Activated CD4-positive, CD25-positive, alpha-beta regulatory T cell treated with anti-CD3 and anti-CD28 coated beads, Interleukin-2, amount 50 U/mL, for 72 hours (primary cell): ENCODE data around the gene TP53I11.

Experiments used
- DNase-seq: peaks from one replicate; pipeline ENCODE4 v3.0.0; 2021

The TP53I11 gene

DNA sequence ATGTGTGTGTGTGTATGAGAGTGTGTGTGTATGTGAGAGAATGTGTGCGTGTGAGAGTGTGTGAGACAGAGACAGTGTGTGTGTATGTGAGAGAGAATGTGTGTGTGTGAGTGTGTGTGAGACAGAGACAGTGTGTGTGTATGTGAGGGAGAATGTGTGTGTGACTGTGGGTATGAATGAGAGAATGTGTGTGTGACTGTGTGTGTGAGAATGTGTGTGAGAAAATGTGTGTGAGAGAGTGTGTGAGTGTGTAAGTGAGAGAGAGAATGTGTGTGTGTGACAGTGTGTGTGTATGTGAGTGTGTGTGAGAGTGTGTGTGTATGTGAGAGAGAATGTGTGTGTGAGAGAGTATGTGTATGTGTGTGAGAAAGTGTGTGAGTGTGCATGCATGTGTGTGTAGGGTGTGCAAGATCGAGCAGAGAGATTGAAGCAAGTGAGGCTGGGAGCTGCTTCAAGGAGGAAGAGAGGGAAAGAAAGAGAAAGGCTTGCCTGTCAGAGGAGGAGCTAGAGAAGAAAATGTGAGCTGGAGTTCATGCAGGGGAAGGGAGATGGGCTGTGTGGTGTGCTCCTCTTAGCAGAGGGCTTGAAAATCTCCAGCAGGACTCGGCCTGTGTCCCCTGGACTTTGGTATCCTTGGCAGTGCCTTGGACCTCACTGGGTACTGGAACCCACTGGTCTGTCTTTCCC lies 27.7 kb upstream of the TP53I11 start:
- DNase-seq: no peak

DNA sequence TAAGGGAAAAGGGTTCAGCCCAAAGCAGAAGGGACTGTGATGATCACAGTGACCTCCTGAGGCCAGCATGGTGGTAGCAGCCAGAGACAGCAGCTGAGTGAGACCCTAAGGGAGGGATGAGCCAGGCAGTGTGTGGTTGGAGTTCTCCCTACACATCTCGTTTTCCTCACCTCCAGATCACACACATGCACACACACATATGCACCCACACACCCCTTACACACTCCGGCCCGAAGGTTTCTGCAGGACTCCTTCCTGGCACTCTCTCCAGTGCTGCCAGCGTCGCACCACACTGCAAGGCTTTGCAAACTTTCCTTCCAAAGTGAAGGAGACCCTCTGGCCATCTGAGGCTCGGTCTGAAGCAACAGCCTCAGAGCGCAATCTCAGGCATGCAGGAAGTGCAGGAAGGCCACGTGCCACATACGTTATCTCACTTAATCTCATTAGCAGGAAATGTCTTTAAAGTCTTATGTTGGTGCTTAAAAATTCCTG lies 26.9 kb upstream of the TP53I11 start:
- DNase-seq: no peak

DNA sequence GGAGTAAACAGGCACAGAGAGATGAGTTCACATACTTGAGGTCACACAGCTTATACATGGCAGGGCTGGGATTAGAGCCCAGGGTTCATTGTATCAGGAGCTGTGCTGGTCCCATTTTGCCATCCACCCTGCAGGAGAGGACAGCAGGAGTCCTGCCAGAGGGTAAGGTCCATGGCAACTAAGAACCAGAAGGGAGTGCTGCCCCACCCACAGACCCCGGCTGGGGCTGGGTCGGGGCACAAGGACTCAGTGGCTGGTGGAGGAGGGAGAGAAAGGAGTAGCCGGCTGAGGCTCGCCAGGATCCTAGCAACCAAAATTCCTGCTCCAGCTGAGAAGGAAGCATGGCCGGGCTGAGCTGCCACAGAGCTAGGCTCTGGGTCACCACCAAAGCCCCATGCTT lies 25.9 kb upstream of the TP53I11 start:
- DNase-seq: no peak

DNA sequence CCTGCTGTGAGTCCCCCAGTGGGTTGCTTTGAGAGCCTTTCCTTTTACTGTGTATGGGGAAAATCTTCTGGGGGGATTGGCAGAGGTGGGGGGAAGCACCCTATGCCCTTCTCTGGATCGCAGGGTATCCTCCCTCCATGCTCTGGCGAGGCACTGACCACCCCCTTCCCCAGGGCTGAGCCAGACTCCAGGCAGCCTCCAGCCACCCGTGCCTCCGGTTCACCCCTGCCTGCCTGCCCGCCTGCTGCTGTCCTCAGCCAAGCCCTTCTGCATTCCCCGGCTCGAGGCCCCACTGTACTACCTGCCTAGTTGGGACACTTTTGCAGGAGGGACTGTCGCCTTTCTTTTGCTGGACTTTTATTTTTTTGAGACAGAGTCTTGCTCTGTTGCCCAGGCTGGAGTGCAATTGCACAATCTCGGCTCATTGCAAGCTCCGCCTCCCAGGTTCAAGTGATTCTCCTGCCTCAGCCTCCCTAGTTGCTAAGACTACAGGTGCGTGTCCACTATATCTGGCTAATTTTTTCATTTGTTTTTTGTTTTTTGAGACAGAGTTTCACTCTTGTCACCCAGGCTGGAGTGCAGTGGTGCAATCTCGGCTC lies 23.8 kb upstream of the TP53I11 start:
- no peak for DNase-seq

DNA sequence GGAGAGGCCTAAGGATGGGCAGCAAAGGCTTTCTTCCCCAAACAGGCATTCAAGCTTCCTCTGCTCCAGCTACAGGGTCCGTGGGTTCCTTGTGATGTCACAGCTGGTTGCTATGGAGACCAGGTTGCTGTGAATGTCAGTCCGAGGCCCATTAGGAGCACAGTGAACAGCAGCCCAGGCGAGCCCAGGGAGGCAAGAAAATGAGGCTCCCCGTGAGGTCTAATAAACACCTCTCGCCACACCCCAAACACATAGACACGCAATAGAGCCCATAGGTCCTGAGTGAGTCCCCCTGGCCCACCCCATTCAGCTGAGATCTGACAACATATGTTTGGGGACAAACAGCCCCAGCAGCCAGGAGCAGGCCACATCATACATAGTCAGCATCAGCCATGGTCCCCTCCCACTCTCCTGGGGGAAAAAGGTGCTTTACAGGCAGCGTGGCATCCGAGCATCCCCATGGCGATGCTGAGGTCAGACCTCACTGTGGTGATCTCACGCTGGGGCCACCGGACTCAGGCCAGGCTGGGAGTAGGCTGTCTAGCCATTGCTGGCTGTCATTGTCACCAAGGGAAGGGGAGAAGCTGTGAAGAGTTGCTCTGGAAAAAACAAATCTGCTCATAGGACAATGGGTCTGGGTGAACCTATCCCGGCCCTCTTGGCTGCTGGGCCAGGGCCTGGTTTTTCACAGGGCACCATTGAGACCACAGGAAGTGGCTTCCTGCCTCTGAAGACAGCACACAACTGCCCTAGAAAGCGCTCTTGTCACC lies 23.1 kb upstream of the TP53I11 start:
- DNase-seq: no peak

DNA sequence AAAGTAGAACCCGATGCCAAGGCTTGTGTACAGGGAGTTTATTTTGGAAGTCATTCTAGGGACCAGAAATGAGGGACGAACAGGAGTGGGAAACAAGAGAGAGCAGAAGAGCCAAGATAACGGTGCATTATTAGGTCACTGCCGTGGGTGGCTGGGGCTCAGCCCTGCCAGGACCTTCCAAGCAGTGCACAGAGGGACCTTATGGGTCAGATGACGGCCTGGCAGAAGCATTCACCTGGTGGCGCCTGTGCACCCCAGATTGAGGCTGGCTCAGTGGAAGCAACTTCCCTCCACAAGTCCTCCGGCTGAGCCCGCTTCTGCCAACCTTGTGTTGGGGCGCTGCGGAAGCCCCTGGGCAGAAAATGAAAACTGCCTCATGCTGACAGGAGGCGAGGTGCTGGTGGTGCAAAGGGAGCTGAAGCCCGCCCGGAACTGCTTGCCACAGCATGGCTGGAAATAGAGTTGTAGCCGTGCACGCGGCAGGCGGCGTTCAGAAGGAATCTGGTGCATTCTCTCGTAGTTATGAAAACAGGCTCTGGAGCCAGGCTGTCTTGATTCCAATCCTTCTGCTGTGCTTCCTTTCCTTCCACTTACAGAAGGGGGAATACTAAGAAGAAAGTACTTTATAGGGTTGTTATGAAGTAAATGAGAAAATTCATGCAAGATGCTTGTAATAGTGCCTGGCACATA lies 22.2 kb upstream of the TP53I11 start:
- no peak for DNase-seq

DNA sequence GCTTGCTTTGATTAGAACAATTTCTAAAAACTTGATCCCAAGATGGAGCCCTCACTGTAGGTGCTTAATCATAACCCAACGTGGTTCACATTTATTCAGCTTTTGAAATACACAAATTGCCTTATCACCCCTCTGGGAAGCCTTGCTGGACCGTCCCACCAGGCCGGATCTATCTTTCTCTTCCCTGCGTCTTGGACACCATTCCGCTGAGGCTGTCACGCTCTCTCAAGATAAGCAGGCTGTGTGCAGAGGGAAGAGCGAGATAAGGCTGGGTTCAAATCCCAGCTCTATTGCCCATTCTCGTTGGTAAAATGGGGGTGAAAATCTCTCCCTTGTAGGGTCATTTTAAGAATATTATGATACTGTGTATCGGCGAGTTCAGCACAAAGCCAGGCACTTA lies 20.5 kb upstream of the TP53I11 start:
- no peak for DNase-seq

DNA sequence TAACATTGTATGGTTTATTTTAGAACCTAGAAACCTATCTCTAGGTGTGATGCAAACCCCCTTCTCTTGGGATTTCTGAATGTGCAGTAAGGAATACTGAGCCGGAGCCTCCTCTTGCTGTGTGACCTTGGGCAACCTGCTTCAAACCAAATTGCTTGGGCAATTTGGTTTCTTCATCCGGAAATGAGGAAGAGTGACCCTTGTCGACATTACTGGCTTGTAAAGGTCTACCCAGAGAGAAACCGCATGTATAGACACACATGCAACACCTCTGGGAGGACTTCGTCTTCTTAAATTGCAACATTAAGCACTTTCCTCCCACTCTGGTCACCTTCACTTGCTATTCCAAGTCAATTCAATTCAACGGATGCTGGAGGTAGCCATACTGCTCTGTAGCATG lies 19.6 kb upstream of the TP53I11 start:
- DNase-seq: no peak

DNA sequence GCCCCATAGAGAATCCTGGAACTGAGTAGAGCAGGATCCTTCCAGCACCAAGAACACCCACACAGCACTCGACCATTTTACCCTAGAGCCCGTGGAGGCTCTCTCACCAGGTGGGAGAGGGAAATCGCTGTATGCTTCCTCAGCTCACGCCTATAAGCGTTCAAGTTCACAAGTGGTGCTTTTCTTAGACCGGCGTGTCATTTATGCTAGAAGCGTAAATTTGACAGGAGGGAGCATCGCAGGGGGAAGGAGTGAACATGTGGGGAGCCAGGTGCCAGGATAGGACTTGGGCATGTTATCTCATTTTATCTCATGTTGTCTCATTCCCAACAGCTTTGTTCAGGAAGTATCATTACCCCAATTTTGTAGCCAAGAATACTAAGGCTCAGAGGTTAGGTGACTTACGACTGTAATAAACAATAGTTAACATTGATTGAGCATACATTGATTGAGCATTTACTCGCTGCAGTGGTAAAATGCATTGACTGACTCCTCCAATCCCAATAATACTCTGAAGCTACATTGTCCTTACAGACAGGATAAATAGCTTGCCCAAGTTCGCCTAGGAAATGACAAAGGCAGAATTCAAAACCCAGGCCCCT lies 19.1 kb upstream of the TP53I11 start:
- DNase-seq: no peak

DNA sequence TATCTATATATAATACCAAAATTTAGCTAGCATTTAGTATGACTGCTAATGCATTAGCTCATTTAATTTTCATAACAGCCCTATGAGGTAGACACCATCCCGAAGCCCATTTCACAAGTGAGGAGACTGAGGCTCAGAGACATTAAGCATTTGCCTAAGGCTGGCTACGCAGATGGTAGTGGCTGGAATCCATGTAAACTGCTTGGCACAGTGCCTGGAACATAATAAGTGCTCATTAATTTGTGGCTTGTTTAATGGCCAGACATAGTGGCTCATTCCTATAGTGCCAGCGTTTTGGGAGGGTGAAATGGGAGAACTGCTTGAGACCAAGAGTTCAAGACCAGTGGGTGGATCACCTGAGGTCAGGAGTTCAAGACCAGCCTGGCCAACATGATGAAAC lies 17.8 kb upstream of the TP53I11 start:
- DNase-seq: no peak

DNA sequence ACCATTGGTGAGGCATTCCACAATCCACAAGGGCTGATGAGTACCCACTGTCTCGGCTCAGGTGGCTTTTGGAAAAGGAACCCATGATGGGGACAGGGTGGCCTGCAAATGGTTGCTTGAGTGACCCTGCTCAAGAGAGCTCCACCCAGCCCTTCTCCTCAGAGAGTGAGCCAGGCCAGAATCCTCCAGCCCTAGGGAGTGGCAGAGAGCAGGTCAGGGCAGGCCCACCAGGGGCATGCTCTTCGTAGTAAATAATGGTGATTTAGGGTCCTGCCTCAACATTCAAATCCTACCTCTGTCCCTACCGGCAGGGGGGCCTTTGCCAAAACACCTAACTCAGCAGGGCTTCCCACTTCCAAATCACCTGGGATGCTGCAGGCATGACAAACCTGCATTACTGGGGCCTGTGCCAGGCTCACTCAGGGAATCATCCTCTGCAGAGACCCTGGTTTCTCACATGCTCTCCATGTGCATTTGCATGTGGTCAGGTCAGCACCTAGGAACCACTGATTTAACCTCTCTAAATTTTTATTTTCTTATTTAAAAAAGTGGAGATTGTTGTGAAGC lies 17.3 kb upstream of the TP53I11 start:
- no peak for DNase-seq

DNA sequence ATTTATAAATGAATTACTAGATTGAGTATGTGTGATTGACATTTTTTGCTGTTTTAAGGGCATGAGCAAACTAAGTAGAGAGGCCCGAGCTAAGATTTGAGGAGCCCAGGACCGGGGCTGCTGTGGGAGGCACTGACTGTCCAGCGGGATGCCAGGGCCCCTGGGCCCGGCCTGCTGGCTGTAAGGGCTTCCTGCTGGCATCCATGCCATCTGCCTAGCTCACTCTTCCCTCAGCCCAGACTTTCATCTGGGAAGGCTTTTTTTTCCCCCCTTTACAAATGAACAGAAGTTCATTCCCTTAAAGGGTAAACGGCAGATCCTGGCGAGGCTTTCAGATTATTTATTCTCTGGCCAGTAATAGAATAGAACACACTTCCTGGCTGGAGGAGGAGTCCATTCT lies 16.0 kb upstream of the TP53I11 start:
- no peak for DNase-seq

DNA sequence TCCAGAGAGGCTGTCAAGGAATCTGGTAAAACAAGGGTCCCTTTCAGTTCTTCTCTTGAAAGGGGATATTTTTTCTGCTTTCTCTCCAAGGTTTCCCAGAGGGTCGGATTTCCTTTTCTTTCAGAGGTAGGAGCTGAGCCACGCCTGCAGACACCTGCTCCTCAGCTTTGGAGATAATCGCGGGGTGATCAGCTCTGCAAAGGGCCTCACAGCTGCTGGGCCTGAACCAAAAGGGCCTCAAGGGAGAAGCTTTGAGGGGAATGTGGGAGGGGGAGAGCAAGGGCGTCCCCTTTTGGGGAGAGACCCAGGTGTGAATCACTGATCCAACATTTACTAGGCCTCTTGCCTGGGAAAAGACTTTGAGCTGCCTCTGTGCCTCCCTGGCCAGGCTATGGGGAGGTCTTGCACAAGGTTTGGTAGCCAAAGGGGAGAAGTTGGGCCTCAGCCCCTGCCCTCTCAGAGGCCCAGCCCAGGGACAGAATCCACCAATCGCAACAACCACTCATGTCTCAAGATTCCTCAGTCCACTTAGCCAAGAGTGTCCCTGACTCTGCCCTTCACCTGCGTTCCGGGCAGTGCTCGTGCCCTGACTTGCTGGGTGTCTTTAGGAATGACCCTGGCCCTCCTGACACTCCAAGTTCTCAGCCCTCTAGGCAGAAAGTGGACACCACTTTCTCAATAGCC lies 14.0 kb upstream of the TP53I11 start:
- no peak for DNase-seq

DNA sequence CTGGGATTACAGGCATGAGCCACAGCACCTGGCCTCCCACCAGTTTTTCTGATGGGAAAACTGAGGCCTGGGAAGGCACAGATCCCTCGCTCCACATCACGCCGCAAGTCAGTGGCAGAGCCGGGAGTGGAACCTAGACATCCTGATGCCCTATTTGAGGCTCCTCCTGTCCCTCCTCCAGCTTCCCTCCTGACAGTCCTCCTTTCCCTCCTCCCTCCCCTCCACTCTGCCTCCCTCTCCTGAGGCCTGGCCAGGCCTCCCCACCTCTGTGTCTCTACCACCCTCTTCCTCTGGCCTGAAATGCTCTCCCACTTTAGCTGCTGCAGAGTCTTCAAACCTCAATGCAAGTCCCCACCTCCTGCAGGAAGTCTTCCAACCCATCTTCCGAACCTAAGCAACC lies 13.3 kb upstream of the TP53I11 start:
- DNase-seq: no peak

DNA sequence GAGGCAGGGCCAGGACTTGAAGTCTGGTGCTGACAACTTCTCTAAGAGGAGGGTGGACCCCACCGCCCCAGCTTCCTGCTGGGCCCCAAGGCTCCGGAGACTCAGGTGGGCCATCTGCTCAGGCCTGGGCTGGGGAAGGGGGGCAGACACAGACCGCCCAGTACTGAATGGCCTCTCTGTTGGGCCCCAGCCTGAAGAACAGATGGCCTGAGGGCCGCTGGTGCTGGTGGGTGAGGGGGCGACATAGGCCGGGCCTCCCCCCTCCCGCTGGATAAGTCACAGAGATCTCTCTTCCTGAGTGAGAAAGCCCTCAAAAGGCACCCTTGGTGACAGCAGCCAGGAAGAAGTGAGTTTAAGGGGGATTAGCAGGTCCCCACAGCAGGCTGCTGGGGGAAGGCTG lies 12.5 kb upstream of the TP53I11 start:
- no peak for DNase-seq

DNA sequence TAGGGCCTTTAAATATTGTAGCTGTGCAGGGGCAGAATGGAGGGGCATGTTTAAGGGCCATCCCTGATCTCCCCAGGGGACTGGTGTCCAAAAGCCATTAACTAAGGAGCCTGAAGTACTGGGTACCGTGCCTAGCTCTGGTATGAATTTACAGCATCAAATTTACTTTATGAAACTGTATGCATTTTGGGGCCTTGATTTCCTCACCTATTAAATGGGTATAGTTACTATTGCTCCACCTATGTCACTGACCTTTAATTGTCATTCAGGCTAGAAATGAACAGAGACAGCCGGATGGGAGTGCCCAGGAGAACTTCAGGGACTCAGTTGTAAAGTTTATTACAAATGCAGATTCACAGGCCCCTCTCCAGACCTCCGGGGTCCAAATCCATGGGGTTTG lies 11.8 kb upstream of the TP53I11 start:
- DNase-seq: no peak

DNA sequence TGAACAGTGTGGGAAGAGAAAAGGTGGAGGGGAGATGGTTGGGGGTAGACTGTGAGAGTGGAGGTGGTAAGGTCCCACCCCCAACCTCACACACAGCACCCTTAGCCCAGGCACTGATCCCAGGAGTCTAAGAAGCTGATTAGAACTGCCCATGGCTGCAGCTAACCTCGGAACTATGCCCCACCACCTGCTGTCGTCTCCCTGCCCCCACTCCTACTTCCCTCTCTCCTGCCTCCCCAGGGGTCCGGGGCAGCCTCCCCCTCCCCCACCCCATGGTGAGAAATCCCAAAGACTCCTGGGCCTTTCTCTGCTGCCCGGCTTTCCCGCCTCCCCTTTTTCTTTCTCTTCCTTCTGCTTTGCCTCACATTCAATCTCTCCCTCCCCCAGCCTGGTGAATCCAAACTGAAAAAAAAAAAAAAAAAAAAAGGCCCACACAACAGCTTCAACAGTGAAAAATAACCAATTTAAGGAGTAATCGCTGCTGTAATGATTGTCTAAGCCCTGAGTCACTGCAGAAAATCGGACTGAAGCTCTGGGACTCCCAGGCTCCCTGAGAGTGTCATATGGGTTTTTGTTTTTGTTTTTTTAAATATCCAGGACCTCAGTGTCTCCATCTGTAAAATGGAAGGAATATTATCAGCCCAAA lies 9.6 kb upstream of the TP53I11 start:
- DNase-seq: no peak

DNA sequence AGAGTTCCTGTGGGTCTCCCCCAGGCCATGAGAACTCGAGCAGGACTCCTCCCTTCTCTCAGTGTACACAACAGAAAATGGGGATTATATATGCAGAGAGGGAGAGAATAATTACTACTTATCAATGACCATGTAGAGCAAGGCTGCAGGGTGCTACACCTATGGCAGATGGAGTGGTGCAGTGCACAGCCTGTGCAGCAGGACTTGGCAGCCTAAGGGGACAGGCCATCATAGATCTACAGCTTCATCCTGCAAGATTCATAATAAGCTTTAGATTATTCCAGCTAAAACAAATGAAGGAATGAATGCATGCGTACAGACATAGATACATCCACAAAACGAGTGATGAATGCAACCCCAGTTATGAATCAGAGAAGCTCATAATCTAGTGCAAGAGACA lies 8.4 kb upstream of the TP53I11 start:
- DNase-seq: no peak

DNA sequence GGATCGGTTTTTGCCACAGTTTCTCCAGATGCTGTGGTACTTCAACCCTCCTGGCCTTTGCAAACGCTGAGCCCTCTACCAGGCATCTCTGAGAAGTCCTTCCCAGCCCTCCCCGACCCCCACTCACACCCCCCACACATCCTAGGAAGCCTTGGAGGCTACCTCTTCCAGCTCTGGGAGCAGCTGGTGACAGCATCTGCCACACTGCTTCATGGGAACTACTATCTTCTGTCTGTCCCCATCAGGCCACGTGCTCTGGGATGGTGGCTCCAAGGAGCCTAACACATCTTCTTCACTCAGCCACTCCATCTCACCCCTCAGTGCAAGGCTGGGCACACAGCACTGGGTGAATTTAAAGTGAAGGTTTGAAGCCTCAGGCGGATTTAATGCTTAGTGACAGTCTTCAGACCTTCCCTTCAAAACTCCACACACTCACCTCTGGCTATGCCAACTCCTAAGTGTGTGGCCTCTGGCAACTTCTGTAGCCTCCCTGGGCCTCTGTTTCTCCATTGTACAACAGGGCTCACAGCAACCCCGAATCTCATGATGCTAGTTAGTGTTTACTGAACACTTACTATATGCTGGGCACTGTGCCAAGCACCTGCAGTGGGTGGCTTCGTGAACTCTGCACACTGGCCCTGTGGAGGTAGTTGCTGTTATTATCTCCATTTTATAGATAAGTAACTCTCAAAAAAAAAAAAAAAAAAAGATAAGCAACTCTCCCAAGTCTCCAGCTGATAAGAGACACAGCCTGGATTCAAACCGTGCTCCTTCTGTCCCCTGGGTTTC lies 7.3 kb upstream of the TP53I11 start:
- DNase-seq: no peak

DNA sequence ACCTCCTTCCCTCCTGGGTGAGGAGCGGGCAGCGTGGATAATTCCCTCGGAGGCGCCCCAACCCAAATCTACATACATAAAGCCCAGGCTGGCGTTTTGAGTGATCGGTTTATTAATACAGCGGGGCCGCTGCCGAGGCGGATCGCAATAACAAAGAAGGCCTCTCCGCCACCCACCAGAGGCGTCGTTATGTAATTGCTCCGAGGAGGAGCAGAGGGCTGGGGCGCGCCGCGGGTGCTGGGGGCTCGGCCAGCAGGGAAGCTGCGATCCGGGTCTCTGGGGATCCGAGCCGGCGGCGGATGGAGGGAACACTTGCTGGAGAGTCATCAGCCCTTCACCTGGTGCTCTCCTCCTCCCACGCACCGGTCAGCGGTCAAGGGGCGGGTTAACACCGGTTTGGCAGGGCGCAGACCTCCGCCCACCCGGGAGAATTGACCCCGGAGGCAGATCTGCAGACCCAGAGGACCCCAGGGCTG lies 6.4 kb upstream of the TP53I11 start:
- DNase-seq: no peak
